NB4 (cell line): ENCODE measurements around the gene UTF1.

ENCODE experiments used
- MYC ChIP-seq: IDR thresholded peaks from 2 replicates; pipeline ENCODE4 v1.6.1; 2011; ENCODE audit warnings: low read depth, low read length
- POLR2A ChIP-seq: IDR thresholded peaks from 2 replicates; pipeline ENCODE4 v1.6.1; 2011; ENCODE audit warnings: mild to moderate bottlenecking; ENCODE audit not compliant: insufficient read length; ENCODE audit errors: extremely low read depth
- TF ChIP-seq, protein P1 (sequence below): IDR thresholded peaks from one replicate; pipeline ENCODE4 v1.5.1; 2012; ENCODE audit warnings: low read depth, low read length
- TF ChIP-seq, protein P2 (sequence below): IDR thresholded peaks from 2 replicates; pipeline ENCODE4 v1.6.1; 2011; ENCODE audit warnings: low read depth, low read length

DNA sequence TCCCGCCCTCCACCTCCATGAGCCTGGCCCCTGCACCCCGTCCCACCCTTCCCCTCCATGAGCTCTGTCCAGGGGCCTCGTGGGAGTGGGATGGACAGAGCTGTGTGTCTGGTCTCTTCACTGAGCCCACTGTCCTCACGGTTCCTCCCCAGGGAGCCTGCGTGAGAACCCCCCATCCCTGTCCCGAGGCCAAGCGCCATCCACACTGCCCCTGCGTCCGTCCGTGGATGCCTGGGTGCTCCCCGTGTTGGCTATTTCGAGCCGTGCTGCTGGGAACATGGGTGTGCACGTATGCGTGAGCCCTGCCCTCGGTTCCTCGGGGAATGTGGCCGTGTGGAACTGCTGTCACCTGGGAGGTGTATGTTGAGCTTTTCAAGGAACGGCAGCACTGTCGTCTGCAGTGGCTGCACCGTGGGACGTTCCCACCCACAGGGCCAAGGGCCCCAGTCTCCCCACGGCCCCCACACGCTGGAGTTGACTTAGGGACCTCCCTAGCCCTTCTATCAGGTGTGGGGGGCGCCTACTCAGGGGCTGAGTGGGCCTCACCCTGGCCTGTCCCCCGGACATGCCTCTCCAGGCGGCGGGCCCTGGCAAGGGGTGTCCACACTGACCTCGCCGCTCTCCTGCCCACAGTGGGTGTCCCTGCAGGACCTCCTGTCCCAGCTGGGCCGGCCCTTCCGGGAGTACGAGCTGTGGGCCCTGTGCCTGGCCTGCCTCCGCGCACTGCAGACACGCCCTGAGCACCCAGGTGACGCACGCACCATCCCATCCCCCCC is 41.9 kb upstream of the UTF1 start:
- TF ChIP-seq, protein P1, sequence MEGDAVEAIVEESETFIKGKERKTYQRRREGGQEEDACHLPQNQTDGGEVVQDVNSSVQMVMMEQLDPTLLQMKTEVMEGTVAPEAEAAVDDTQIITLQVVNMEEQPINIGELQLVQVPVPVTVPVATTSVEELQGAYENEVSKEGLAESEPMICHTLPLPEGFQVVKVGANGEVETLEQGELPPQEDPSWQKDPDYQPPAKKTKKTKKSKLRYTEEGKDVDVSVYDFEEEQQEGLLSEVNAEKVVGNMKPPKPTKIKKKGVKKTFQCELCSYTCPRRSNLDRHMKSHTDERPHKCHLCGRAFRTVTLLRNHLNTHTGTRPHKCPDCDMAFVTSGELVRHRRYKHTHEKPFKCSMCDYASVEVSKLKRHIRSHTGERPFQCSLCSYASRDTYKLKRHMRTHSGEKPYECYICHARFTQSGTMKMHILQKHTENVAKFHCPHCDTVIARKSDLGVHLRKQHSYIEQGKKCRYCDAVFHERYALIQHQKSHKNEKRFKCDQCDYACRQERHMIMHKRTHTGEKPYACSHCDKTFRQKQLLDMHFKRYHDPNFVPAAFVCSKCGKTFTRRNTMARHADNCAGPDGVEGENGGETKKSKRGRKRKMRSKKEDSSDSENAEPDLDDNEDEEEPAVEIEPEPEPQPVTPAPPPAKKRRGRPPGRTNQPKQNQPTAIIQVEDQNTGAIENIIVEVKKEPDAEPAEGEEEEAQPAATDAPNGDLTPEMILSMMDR: no peak
- TF ChIP-seq, protein P2, sequence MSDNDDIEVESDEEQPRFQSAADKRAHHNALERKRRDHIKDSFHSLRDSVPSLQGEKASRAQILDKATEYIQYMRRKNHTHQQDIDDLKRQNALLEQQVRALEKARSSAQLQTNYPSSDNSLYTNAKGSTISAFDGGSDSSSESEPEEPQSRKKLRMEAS: no peak
- TF ChIP-seq POLR2A (no peak), MYC (no peak)
